Peyer's patch (tissue), 4 donors: Measurements from ENCODE around the gene CCDC12. TPM values are rescaled to one million over a fixed set of nuclear protein-coding genes. Genes with fewer than 3 reads are reported as not detected.

ENCODE experiments used
- DNase-seq, 3 donors: peaks; one replicate each; pipeline ENCODE4 v3.0.0-alpha.2; 2017 to 2019
- H3K27ac ChIP-seq, 4 donors: fragments of 200-600 bp; sonication (generic); one replicate each; pipeline ENCODE4 v1.5.1; 2016 to 2019
- H3K27me3 ChIP-seq, 2 donors: fragments of 200-600 bp; sonication (generic); one replicate each; pipeline ENCODE4 v1.5.1; 2019
- H3K36me3 ChIP-seq, 3 donors: fragments of 200-600 bp; sonication (generic); one replicate each; pipeline ENCODE4 v1.5.1; 2016 to 2019
- H3K4me1 ChIP-seq, 4 donors: fragments of 200-600 bp; sonication (generic); one replicate each; pipeline ENCODE4 v1.5.1; 2016 to 2019
- H3K4me3 ChIP-seq, 4 donors: fragments of 200-600 bp; sonication (generic); 1 replicate in 3 of 4; 2 replicates in 1 of 4; pipeline ENCODE4 v1.5.1; 2016 to 2019; ENCODE audit warnings: mild to moderate bottlenecking in 1 of 4
- H3K9me3 ChIP-seq, 4 donors: fragments of 200-600 bp; sonication (generic); one replicate each; pipeline ENCODE4 v1.5.1; 2016 to 2019; ENCODE audit warnings: mild to moderate bottlenecking in 1 of 4
- POLR2A ChIP-seq, 2 donors: fragments of 450-650 bp; IDR thresholded peaks; one replicate each; pipeline ENCODE4 v1.5.1; 2017; ENCODE audit warnings: antibody characterized with exemption in 2 of 2, mild to moderate bottlenecking in 2 of 2, moderate library complexity in 2 of 2
- small RNA-seq, 2 donors: library from RNA; depleted of rRNA; stranded (forward); fragments of <200 nt; gene quantifications; one replicate each; pipeline ENCODE3, GENCODE V24; 2016
- total RNA-seq, 4 donors: library from RNA; depleted of rRNA; stranded (reverse); fragments of >200 nt; gene quantifications; one replicate each; pipeline ENCODE4 v1.1.0, GENCODE V29; 2016
- TF ChIP-seq, protein P1 (sequence below), 6 experiments: fragments of 450-650 bp in 4 of 6; fragments of 200-600 bp in 2 of 6; sonication (generic) in 1 of 6; IDR thresholded peaks; one replicate each; pipeline ENCODE4 v1.5.1; 2017 to 2019; ENCODE audit warnings: antibody characterized with exemption in 6 of 6, mild to moderate bottlenecking in 3 of 6, moderate library complexity in 1 of 6

Gene CCDC12
- total RNA-seq, 4 donors from 2014 or later = 41.7 to 90.0 (median 59.2) TPM

DNA sequence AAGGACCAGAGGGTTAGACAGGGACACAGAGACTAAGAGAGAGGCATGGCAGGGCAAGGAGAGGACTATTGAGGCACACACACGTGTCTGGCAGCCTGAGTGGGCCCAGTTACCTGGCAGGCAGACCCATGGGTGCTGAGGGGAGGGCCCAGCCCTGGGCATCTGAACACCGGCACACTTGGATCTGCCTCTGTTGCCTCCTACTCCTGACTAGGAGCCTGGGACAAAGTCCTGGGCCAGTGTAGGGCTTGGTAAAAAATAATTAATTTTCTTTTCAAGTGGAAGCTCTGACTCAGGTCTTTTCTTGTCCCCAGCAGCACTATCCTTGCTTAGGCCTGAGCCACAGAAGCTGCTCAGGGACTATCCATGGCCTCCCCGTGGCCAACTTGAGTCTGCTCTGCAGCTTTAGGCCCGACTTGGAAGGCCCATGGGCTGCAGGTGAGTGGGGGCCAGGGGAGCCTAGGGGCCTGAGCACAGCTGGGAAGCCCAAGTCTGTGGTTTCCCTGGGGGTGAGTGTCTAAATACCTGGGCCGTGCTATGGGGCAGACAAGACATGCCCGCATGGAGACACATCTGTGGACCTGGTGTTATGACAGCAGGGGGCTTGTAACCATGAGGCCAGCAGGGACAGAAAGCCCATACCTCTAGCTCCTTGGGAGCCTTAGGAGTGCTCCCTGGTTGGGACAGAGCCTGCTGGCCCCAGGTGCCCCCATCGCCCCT, 99.0 kb downstream of the CCDC12 start, which contains the start of gene PTH1R:
PTH1R (plus strand) TSS at position 316 of the 720 bp plus-strand sequence. CDS start 5,839 bp downstream, outside the sequence.
- no peak within 1 kb of the TSS for H3K27ac ChIP-seq
- DNase-seq = no peak
- H3K4me1 ChIP-seq = peaks cover 0 to 15% (median 10%) of the 10 kb centered on the region in 4 donors
- peaks cover 0 to 14% of the 10 kb centered on the region in 2 donors for H3K27me3 ChIP-seq
- no peak within 1 kb of the TSS for H3K4me3 ChIP-seq
- no peaks in the 10 kb centered on the region for H3K36me3 ChIP-seq
- no peak for TF ChIP-seq POLR2A (IDR thresholded peaks at IDR 0.05)
- TF ChIP-seq, protein P1, sequence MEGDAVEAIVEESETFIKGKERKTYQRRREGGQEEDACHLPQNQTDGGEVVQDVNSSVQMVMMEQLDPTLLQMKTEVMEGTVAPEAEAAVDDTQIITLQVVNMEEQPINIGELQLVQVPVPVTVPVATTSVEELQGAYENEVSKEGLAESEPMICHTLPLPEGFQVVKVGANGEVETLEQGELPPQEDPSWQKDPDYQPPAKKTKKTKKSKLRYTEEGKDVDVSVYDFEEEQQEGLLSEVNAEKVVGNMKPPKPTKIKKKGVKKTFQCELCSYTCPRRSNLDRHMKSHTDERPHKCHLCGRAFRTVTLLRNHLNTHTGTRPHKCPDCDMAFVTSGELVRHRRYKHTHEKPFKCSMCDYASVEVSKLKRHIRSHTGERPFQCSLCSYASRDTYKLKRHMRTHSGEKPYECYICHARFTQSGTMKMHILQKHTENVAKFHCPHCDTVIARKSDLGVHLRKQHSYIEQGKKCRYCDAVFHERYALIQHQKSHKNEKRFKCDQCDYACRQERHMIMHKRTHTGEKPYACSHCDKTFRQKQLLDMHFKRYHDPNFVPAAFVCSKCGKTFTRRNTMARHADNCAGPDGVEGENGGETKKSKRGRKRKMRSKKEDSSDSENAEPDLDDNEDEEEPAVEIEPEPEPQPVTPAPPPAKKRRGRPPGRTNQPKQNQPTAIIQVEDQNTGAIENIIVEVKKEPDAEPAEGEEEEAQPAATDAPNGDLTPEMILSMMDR (IDR thresholded peaks at IDR 0.05) = no peak
- H3K9me3 ChIP-seq = no peaks in the 10 kb centered on the region

DNA sequence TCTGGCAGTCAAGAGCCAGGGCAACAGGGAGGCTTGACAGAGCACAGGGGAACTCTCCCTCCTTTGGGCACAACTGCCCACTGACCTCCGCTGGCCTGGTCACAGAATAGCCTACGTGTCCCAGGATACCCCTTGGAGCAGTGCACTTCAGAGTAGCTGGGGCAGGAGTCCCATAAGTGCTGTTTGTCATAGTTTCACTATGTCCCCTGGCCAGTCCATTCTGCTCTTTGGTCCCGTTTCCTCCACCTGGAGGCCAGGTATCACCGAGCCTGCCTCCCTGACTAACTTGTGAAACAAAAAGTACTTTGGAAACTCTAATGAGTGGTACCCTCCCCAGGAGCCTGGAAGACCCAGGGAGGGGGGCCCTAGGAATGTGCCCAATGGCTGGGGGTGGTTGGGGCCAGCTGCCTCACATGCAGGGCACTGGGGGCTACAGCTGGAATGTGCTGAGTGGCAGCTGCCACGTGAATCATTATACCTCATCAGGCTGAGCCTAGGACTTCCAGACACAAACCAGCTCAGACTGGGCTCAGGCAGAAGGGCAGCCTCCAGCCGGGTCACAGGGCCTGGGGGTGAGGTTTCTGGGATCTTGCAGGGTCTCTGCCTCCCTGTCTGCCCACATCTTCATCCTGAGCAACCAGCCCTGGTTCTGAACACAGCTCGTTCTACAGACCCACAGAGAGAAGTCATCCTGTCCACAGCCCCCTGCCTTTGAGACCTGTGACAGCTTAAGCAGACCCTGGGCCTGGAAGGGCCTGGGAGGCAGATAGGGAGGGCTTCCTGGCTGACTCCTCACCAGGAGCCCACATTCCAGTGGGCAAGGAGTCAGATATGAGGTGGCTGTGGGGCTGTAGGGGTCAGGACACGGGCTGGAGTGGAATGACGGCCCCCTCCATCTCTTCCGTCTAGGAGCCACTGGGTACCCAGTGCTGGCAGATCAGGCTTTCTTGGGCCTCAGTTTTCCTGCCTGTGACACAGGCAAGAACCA, 99.9 kb downstream of the CCDC12 start:
- peaks cover 0 to 10% (median 1%) of the 10 kb centered on the region in 4 donors for H3K4me1 ChIP-seq
- no peak for TF ChIP-seq POLR2A (IDR thresholded peaks at IDR 0.05)
- TF ChIP-seq, protein P1 (IDR thresholded peaks at IDR 0.05) = no peak

DNA sequence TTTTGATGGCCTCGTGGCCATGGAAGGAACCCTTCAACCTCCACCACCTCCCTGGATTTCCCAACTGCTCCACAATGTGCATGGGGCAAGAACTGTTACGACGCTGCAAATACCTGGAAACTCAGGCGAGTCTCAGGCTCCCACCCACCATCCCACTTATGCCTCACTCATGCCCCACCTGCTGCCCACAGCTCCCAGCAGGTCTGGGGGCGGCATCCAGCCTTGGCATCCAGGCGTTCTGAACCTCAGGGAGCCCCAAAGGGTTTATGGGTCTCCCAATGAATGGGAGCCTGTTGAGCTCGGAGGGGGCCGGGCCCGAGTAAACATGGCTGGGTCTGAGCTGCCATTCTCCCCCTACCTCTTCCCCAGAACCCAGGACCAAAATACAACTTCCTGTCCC, 101.0 kb downstream of the CCDC12 start:
- no peaks in the 10 kb centered on the region for H3K27me3 ChIP-seq
- no peak overlapping the region for H3K4me3 ChIP-seq
- no peak for DNase-seq
- no peak for TF ChIP-seq POLR2A (IDR thresholded peaks at IDR 0.05)
- TF ChIP-seq, protein P1 (IDR thresholded peaks at IDR 0.05) = no peak
- no peaks in the 10 kb centered on the region for H3K36me3 ChIP-seq
- no peak overlapping the region for H3K27ac ChIP-seq
- H3K4me1 ChIP-seq = no peaks in the 10 kb centered on the region
- no peaks in the 10 kb centered on the region for H3K9me3 ChIP-seq

More for the DNA sequence above, 99.9 kb downstream of the CCDC12 start:
- no peak for DNase-seq
- no peak overlapping the region for H3K4me3 ChIP-seq
- no peaks in the 10 kb centered on the region for H3K36me3 ChIP-seq
- no peaks in the 10 kb centered on the region for H3K9me3 ChIP-seq
- peaks cover 0 to 5% of the 10 kb centered on the region in 2 donors for H3K27me3 ChIP-seq
- H3K27ac ChIP-seq = no peak overlapping the region

DNA sequence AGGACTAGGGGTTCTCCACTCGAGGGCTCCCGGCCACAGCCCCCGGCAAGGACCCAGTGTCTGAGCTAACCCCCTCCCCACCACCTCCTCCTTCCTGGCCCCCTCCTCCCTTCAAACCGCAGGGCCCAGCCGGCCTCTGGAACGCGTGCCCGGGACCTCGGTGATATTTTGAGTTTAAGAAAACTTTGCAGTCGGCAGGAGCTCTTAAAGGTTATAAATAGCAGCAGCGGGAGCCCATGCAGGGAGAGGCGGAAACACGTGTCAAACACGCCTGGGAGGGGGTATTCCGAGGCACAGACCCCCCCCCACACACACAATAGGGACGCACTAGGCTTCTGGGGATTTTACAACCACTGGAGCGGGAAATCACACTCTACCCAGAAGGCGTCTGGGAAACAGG, 102.1 kb downstream of the CCDC12 start:
- Histone ChIP-seq H3K36me3 (no peaks in the 10 kb centered on the region), H3K27me3 (no peaks in the 10 kb centered on the region), H3K4me1 (no peaks in the 10 kb centered on the region), H3K9me3 (no peaks in the 10 kb centered on the region), H3K27ac (peak overlapping the region in 3 of 4 donors; percentile 10 to 50 (median 49)), H3K4me3 (no peak overlapping the region)
- TF ChIP-seq POLR2A (IDR thresholded peaks at IDR 0.05) = no peak
- TF ChIP-seq, protein P1 (IDR thresholded peaks at IDR 0.05) = no peak
- DNase-seq = no peak

DNA sequence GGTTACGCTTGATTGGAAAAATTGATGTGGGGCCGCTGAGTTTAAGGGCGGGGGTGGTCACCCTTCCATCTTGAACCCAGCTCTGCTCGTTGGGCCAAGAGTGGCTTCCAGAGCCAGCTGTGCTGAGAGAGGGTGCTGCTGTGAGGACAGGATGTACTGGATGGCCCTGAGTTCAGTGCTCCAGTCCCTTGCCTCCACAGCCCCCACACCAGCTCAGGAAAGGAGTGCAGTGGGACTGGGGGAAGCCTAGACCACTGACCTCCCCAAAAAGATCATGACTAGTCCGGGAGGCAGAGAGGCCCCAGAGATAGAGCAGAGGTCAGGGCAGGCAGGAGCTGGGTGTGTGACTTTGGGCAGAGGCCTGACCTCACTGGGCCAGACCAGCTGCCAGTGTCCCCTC, 103.0 kb downstream of the CCDC12 start:
- no peak for TF ChIP-seq POLR2A (IDR thresholded peaks at IDR 0.05)
- TF ChIP-seq, protein P1 (IDR thresholded peaks at IDR 0.05) = no peak
- H3K36me3 ChIP-seq = no peaks in the 10 kb centered on the region
- H3K27me3 ChIP-seq = no peaks in the 10 kb centered on the region
- no peak for DNase-seq
- H3K9me3 ChIP-seq = no peaks in the 10 kb centered on the region
- H3K4me3 ChIP-seq = no peak overlapping the region
- H3K27ac ChIP-seq = peak overlapping the region in 3 of 4 donors; percentile 10 to 50 (median 49)
- no peaks in the 10 kb centered on the region for H3K4me1 ChIP-seq

Small RNA genes lying within 50 kb of the gene (small RNA-seq; reads per million reads assigned to genes)
- gene AC109583.2 = 0 reads per million in 2 donors

Other genes starting within 250 kb of the CCDC12 start
- gene MYL3, start 113.3 kb downstream of the CCDC12 start, total RNA-seq = 10 to 100 TPM in 1 of 4 donors, 1 to 10 TPM in 1, not detected in 2; 1.5 to 17.3 TPM
- gene PTH1R, start 99.0 kb downstream of the CCDC12 start, total RNA-seq = 10 to 100 TPM in 1 of 4 donors, 1 to 10 TPM in 3; 2.4 to 12.4 (median 5.7) TPM
- 100 to 1,000 TPM; 111 to 304 (median 229) TPM for gene NBEAL2, start 2.9 kb upstream of the CCDC12 start, total RNA-seq
- gene SETD2, start 187.4 kb upstream of the CCDC12 start, total RNA-seq = 100 to 1,000 TPM in 1 of 4 donors, 10 to 100 TPM in 3; 75.8 to 173 (median 82.2) TPM